Measurements from ENCODE around the gene OR10T2. TPM values are rescaled to one million over a fixed set of nuclear protein-coding genes. Genes with fewer than 3 reads are reported as not detected.
"Not testable (repeated sequence)": the region's sequence is repeated elsewhere in the genome, so short reads cannot be mapped to it uniquely, and the experiment has no call there.

The OR10T2 gene
- total and polyA plus RNA-seq, 2 donors (not counting 3 experiments of a cell fraction or from before 2014, with no cell fraction given) = not detected

DNA sequence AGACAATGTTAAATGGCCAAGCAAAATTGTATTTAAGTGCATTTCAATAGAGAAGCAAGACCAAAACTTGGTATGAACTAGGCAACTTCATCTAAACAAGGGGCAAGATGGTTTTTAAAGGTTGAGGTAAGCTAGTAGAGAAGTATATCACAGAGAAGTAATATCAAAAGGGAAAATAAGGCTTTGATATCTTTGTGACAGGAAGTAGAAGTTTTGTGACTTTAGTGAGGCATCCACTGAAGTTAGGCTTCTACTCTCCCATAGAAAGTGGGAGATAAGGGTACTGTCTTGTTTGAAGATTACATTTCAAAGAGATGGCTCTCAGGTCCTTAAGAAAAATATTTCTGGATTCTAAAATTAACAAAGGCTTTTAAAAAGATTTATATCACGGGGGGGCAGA, 8.9 kb downstream of the OR10T2 start:
- no peaks in the 10 kb centered on the region for H3K9me1 ChIP-seq (replicated peaks; ENCODE audit: control insufficient read depth, extremely low read depth, insufficient read depth, low read length)
- H4K20me1 ChIP-seq (replicated peaks; ENCODE audit: control insufficient read depth, extremely low read depth, insufficient read depth, low read length) = no peaks in the 10 kb centered on the region
- no peaks in the 10 kb centered on the region for H3K4me1 ChIP-seq (ENCODE audit: control insufficient read depth, extremely low read depth, insufficient read depth, low read length)
- H3K27ac ChIP-seq (ENCODE audit: insufficient read depth, low read depth, low read length) = no peak overlapping the region
- no peak overlapping the region for H3K4me3 ChIP-seq (replicated peaks in 1 of 3; ENCODE audit: insufficient read depth in 1 of 3, low read depth in 1 of 3, low read length in 3 of 3)
- TF ChIP-seq FOS (IDR thresholded peaks at IDR 0.05; ENCODE audit: borderline replicate concordance, insufficient read depth, low read length) (no peak), POLR2AphosphoS5 (IDR thresholded peaks at IDR 0.05; ENCODE audit: insufficient read depth, low read depth, low read length) (no peak), JUN (IDR thresholded peaks at IDR 0.05; ENCODE audit: borderline replicate concordance, insufficient read depth, insufficient read length, low read depth) (no peak)
- H3K79me2 ChIP-seq (ENCODE audit: control insufficient read depth, insufficient read depth, low read length) = no peaks in the 10 kb centered on the region
- H3K27me3 ChIP-seq (ENCODE audit: control insufficient read depth in 2 of 2, insufficient read depth in 2 of 2, low read length in 2 of 2) = no peaks in the 10 kb centered on the region
- intact Hi-C loops (cut with micrococcal nuclease) = no loop called here
- no peaks in the 10 kb centered on the region for H3K9me3 ChIP-seq (replicated peaks; ENCODE audit: control insufficient read depth, insufficient read depth, low read length)
- no TSS peak for BruUV-seq (replicated peaks)
- dilution Hi-C loops (cut with MboI; ENCODE audit: extremely low pct_ligation_motif_present, low sequenced_read_pairs) = no loop called here
- H3K9ac ChIP-seq (replicated peaks; ENCODE audit: extremely low read depth, insufficient read depth, low read length) = no peak overlapping the region
- FAIRE-seq = no peak
- CTCF ChIA-PET = no interaction called here
- H3K4me2 ChIP-seq (ENCODE audit: insufficient read depth, low read length) = no peak overlapping the region
- H3K36me3 ChIP-seq (ENCODE audit: control insufficient read depth in 2 of 2, extremely low read depth in 1 of 2, insufficient read depth in 2 of 2, low read length in 2 of 2) = no peaks in the 10 kb centered on the region
- H2AFZ ChIP-seq (ENCODE audit: low read depth, low read length) = no peak overlapping the region
- POLR2A ChIA-PET = no interaction called here
- DNase-seq (ENCODE audit: low read depth, low spot score) = no peak

DNA sequence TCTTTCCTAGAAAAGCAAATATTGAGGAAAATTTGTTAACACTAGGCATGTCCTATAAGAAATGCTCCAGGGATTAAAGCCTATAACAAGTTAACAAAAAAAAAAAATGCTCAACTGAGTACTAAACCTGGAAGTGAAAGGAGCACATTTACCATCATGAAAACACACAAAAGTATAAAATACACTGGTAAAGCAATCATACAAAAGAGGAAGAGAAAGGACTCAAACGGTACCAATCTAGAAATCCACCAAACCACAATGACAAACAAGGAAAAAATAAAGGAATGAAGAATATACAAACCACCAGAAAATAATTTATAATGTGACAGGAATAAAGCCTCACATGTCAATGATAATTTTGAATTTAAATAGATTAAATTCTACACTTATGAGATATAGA, 24.4 kb downstream of the OR10T2 start:
- dilution Hi-C loops (cut with MboI; ENCODE audit: extremely low pct_ligation_motif_present, low sequenced_read_pairs) = no loop called here
- no peak overlapping the region for H3K4me3 ChIP-seq (replicated peaks in 1 of 3; ENCODE audit: insufficient read depth in 1 of 3, low read depth in 1 of 3, low read length in 3 of 3)
- TF ChIP-seq POLR2AphosphoS5 (IDR thresholded peaks at IDR 0.05; ENCODE audit: insufficient read depth, low read depth, low read length) = no peak
- TF ChIP-seq GATA2 (IDR thresholded peaks at IDR 0.05; ENCODE audit: insufficient read depth, insufficient read length, low read depth, low read length) = no peak
- TF ChIP-seq FOS (IDR thresholded peaks at IDR 0.05; ENCODE audit: borderline replicate concordance, insufficient read depth, low read length) = no peak
- TF ChIP-seq, protein P1, sequence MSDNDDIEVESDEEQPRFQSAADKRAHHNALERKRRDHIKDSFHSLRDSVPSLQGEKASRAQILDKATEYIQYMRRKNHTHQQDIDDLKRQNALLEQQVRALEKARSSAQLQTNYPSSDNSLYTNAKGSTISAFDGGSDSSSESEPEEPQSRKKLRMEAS (IDR thresholded peaks at IDR 0.05; ENCODE audit: insufficient read depth, insufficient read length) = no peak
- TF ChIP-seq, protein P2, sequence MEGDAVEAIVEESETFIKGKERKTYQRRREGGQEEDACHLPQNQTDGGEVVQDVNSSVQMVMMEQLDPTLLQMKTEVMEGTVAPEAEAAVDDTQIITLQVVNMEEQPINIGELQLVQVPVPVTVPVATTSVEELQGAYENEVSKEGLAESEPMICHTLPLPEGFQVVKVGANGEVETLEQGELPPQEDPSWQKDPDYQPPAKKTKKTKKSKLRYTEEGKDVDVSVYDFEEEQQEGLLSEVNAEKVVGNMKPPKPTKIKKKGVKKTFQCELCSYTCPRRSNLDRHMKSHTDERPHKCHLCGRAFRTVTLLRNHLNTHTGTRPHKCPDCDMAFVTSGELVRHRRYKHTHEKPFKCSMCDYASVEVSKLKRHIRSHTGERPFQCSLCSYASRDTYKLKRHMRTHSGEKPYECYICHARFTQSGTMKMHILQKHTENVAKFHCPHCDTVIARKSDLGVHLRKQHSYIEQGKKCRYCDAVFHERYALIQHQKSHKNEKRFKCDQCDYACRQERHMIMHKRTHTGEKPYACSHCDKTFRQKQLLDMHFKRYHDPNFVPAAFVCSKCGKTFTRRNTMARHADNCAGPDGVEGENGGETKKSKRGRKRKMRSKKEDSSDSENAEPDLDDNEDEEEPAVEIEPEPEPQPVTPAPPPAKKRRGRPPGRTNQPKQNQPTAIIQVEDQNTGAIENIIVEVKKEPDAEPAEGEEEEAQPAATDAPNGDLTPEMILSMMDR (IDR thresholded peaks at IDR 0.05; ENCODE audit: extremely low read depth in 1 of 2, insufficient read depth in 1 of 2, low read depth in 1 of 2, low read length in 2 of 2) = no peak
- no peak for TF ChIP-seq EZH2 (IDR thresholded peaks at IDR 0.05; ENCODE audit: borderline replicate concordance, low read depth, low read length, severe bottlenecking)
- no peak for TF ChIP-seq MYC (IDR thresholded peaks at IDR 0.05; ENCODE audit: low read depth, low read length)
- TF ChIP-seq POLR2A (IDR thresholded peaks at IDR 0.05; ENCODE audit: low read depth, low read length) = no peak
- TF ChIP-seq JUN (IDR thresholded peaks at IDR 0.05; ENCODE audit: borderline replicate concordance, insufficient read depth, insufficient read length, low read depth) = no peak
- no peak overlapping the region for H3K9ac ChIP-seq (replicated peaks; ENCODE audit: extremely low read depth, insufficient read depth, low read length)
- H3K9me1 ChIP-seq (replicated peaks; ENCODE audit: control insufficient read depth, extremely low read depth, insufficient read depth, low read length) = no peaks in the 10 kb centered on the region
- FAIRE-seq (no peak), DNase-seq (ENCODE audit: low read depth, low spot score) (no peak)
- POLR2A ChIA-PET = no interaction called here
- H3K4me2 ChIP-seq (ENCODE audit: insufficient read depth, low read length) = no peak overlapping the region
- no peaks in the 10 kb centered on the region for H3K27me3 ChIP-seq (ENCODE audit: control insufficient read depth in 2 of 2, insufficient read depth in 2 of 2, low read length in 2 of 2)
- no peak overlapping the region for H2AFZ ChIP-seq (ENCODE audit: low read depth, low read length)
- CTCF ChIA-PET = no interaction called here
- H3K36me3 ChIP-seq (ENCODE audit: control insufficient read depth in 2 of 2, extremely low read depth in 1 of 2, insufficient read depth in 2 of 2, low read length in 2 of 2) = no peaks in the 10 kb centered on the region
- H3K9me3 ChIP-seq (replicated peaks; ENCODE audit: control insufficient read depth, insufficient read depth, low read length) = no peaks in the 10 kb centered on the region
- BruUV-seq (replicated peaks) = no TSS peak
- H3K27ac ChIP-seq (ENCODE audit: insufficient read depth, low read depth, low read length) = no peak overlapping the region
- H3K79me2 ChIP-seq (ENCODE audit: control insufficient read depth, insufficient read depth, low read length) = no peaks in the 10 kb centered on the region
- H4K20me1 ChIP-seq (replicated peaks; ENCODE audit: control insufficient read depth, extremely low read depth, insufficient read depth, low read length) = no peaks in the 10 kb centered on the region
- intact Hi-C loops (cut with micrococcal nuclease) = no loop called here
- no peaks in the 10 kb centered on the region for H3K4me1 ChIP-seq (ENCODE audit: control insufficient read depth, extremely low read depth, insufficient read depth, low read length)

DNA sequence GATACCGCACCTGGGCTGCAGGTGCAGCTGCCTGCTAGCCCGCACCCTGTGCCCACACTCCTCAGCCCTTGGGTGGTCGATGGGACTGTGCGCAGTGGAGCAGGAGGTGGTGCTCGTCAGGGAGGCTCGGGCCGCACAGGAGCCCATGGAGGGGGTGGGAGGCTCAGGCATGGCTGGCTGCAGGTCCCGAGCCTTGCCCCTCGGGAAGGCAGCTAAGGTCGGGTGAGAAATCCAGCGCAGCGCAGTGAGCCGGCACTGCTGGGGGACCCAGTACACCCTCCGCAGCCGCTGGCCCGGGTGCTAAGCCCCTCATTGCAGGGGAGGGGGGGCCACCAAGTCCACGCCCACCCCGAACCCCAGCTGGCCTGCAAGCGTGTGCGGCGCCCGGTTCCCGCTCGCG, 25.2 kb downstream of the OR10T2 start:
- H3K36me3 ChIP-seq (ENCODE audit: control insufficient read depth in 2 of 2, extremely low read depth in 1 of 2, insufficient read depth in 2 of 2, low read length in 2 of 2); H3K9ac ChIP-seq (replicated peaks; ENCODE audit: extremely low read depth, insufficient read depth, low read length); dilution Hi-C loops (cut with MboI; ENCODE audit: extremely low pct_ligation_motif_present, low sequenced_read_pairs); H3K27ac ChIP-seq (ENCODE audit: insufficient read depth, low read depth, low read length); H3K4me3 ChIP-seq (replicated peaks in 1 of 3; ENCODE audit: insufficient read depth in 1 of 3, low read depth in 1 of 3, low read length in 3 of 3); H2AFZ ChIP-seq (ENCODE audit: low read depth, low read length); H3K9me1 ChIP-seq (replicated peaks; ENCODE audit: control insufficient read depth, extremely low read depth, insufficient read depth, low read length); H3K4me2 ChIP-seq (ENCODE audit: insufficient read depth, low read length); H3K79me2 ChIP-seq (ENCODE audit: control insufficient read depth, insufficient read depth, low read length); H3K27me3 ChIP-seq (ENCODE audit: control insufficient read depth in 2 of 2, insufficient read depth in 2 of 2, low read length in 2 of 2); DNase-seq (ENCODE audit: low read depth, low spot score); BruUV-seq (replicated peaks); H4K20me1 ChIP-seq (replicated peaks; ENCODE audit: control insufficient read depth, extremely low read depth, insufficient read depth, low read length); H3K4me1 ChIP-seq (ENCODE audit: control insufficient read depth, extremely low read depth, insufficient read depth, low read length); POLR2A ChIA-PET; intact Hi-C loops (cut with micrococcal nuclease); H3K9me3 ChIP-seq (replicated peaks; ENCODE audit: control insufficient read depth, insufficient read depth, low read length); CTCF ChIA-PET; FAIRE-seq: not testable (repeated sequence)
